Osteocyte (in vitro differentiated cells): ENCODE data around the gene RBM46. TPM values are rescaled to one million over a fixed set of nuclear protein-coding genes. Genes with fewer than 3 reads are reported as not detected.

ENCODE experiments used
- DNase-seq: peaks from one replicate; pipeline ENCODE4 v3.0.0; 2021; ENCODE audit warnings: mixed read lengths; ENCODE audit not compliant: unreplicated experiment; ENCODE audit errors: extremely low spot score
- H3K27ac Mint-ChIP-seq: one replicate; pipeline ENCODE4 v1.8.0; 2021; ENCODE audit warnings: mild to moderate bottlenecking, mixed read lengths; ENCODE audit not compliant: unreplicated experiment
- H3K27me3 Mint-ChIP-seq: one replicate; pipeline ENCODE4 v1.8.0; 2021; ENCODE audit warnings: mixed read lengths; ENCODE audit not compliant: unreplicated experiment
- H3K36me3 Mint-ChIP-seq: one replicate; pipeline ENCODE4 v1.8.0; 2021; ENCODE audit warnings: mixed read lengths; ENCODE audit not compliant: unreplicated experiment
- H3K4me1 Mint-ChIP-seq: one replicate; pipeline ENCODE4 v1.8.0; 2021; ENCODE audit warnings: mixed read lengths; ENCODE audit not compliant: unreplicated experiment
- H3K4me3 Mint-ChIP-seq: one replicate; pipeline ENCODE4 v1.8.0; 2021; ENCODE audit warnings: mild to moderate bottlenecking, moderate library complexity, mixed read lengths; ENCODE audit not compliant: unreplicated experiment
- H3K9me3 Mint-ChIP-seq: one replicate; pipeline ENCODE4 v1.8.0; 2021; ENCODE audit warnings: mixed read lengths; ENCODE audit not compliant: unreplicated experiment
- CTCF ChIP-seq: fragments of 200-600 bp; sonication (generic); IDR thresholded peaks from 2 replicates; pipeline ENCODE4 v1.5.0; 2021; ENCODE audit warnings: antibody characterized with exemption, mild to moderate bottlenecking, moderate library complexity
- total RNA-seq: library from RNA; stranded (reverse); gene quantifications from 2 replicates; pipeline ENCODE4 v1.2.1, GENCODE V29; 2021

RBM46 gene
- total RNA-seq, 1 donor from 2014 or later: not detected

DNA sequence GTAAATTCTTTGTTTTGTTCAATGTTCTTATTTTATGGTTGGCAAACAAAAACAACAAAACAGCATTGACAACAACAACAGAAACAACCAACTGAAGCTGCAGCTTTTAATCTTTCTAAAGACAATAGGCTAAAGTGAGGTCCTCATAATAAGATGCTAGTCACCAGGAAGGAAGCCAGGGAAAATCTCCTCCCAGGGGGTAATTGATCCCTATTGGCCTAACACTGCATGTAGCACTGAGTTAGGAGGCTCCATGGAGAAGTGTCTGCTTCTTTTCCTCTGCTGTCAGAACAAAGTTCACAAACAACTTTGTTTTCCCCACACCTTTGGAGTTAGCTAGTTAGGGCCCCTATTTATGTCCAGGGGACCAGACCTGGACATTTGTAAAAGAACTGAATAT lies 42.0 kb upstream of the RBM46 start:
- H3K4me1 Mint-ChIP-seq: peaks cover 21% of the 10 kb centered on the region
- H3K27me3 Mint-ChIP-seq: peaks cover 58% of the 10 kb centered on the region
- no peak overlapping the region for H3K4me3 Mint-ChIP-seq
- H3K27ac Mint-ChIP-seq: no peak overlapping the region
- DNase-seq: no peak
- H3K36me3 Mint-ChIP-seq: no peaks in the 10 kb centered on the region
- TF ChIP-seq CTCF: no peak
- H3K9me3 Mint-ChIP-seq: no peaks in the 10 kb centered on the region

DNA sequence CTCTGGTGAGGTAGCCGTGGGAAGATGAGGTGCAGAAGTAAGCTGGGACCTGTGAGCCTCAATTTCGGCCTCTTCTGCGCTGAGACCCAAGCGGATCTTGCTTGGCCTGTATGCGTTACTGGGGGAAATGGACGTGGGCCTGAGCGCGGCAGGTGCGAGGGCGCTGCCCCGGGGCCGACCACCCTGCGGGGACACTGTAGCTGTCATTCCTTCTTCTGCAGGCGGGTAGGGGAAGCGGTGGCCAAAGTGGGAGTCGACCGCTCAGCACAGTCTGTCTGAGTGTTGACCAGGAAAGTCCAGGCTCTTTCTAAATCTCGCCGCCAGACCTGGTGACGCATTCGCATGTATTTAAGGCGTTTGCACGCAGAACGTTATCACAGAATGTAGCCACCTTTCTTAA lies 40.6 kb upstream of the RBM46 start:
- H3K27ac Mint-ChIP-seq: no peak overlapping the region

DNA sequence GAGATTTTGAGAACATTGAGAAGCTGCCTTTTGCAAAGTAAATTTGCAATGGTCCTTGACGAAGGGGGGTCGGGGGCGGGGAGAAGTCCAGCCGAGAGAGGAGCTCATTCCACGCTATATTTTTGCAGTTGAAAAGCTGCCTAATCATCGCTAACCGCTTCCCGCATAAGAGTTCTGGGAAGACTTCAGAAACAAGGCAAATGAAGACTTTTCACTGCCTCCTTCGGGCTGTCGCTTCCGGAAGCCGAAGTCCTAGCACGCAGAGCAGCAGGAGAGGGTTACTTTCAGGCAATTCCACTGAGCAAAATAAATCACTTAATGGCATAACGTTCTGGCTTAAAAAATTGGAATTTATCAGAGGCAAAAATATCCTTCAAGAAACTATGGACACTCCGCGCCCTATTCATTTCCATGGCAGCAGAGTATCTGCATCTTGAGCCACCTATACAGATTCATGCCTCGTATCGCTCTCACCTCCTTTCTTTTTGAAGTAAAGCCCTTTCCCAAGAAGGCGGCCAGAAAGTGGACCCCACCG lies 39.9 kb upstream of the RBM46 start:
- no peak overlapping the region for H3K4me3 Mint-ChIP-seq
- peaks cover 28% of the 10 kb centered on the region for H3K4me1 Mint-ChIP-seq
- no peaks in the 10 kb centered on the region for H3K9me3 Mint-ChIP-seq
- TF ChIP-seq CTCF: no peak
- peaks cover 76% of the 10 kb centered on the region for H3K27me3 Mint-ChIP-seq
- H3K27ac Mint-ChIP-seq: no peak overlapping the region
- DNase-seq: no peak
- no peaks in the 10 kb centered on the region for H3K36me3 Mint-ChIP-seq

More for the DNA sequence above, 40.6 kb upstream of the RBM46 start:
- Mint-ChIP-seq H3K9me3 (no peaks in the 10 kb centered on the region), H3K27me3 (peaks cover 71% of the 10 kb centered on the region), H3K36me3 (no peaks in the 10 kb centered on the region), H3K4me3 (no peak overlapping the region), H3K4me1 (peaks cover 28% of the 10 kb centered on the region)
- no peak for TF ChIP-seq CTCF
- DNase-seq: no peak

DNA sequence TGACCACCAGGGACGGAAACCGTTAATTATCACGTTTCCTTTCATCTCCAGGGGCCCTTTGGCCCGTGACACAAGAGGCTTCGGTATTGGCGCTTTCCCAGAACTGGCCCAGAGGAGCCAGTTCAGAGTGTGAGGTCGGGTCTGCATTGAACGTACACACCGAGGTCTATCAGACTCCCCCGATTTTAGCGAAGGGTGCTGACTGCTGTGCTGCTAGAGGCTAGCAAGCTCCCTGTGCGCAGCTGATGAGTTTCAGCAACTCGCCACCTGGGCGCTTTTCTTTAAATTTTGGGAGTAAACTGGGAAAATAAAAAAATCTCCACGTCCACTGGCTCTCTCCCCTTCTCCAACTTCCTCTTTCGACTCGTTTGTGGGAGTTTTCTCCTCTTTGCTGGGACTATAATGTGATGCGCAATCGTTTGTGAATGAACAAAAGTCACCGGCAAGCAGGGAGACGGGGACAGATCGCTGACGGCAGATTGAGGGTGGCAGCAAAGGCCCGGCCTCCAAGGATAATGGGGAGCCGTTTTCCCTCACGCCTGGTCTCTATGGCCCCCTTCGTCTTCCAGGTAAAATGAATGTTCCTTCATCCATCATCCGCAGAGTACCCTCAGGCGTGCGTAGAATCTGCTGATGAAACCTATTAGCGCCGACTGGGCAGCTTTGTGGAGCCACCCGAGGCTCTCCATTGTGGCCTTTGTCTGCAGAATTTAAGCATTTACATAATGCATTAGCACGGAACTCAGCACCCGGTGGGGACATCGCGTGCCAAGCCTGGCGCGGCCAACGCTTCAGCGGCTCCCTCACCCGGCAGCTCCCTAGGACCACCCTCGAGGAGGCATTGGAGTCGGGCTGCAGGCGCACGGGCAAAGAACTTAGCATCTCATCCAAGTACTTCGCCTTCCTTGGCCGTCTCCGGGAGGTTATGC lies 38.9 kb upstream of the RBM46 start:
- H3K27me3 Mint-ChIP-seq: peaks cover 86% of the 10 kb centered on the region
- H3K4me3 Mint-ChIP-seq: peak overlapping the region; percentile 23
- H3K9me3 Mint-ChIP-seq: no peaks in the 10 kb centered on the region
- H3K36me3 Mint-ChIP-seq: no peaks in the 10 kb centered on the region
- H3K4me1 Mint-ChIP-seq: peaks cover 28% of the 10 kb centered on the region
- no peak for TF ChIP-seq CTCF
- H3K27ac Mint-ChIP-seq: no peak overlapping the region
- DNase-seq: no peak

DNA sequence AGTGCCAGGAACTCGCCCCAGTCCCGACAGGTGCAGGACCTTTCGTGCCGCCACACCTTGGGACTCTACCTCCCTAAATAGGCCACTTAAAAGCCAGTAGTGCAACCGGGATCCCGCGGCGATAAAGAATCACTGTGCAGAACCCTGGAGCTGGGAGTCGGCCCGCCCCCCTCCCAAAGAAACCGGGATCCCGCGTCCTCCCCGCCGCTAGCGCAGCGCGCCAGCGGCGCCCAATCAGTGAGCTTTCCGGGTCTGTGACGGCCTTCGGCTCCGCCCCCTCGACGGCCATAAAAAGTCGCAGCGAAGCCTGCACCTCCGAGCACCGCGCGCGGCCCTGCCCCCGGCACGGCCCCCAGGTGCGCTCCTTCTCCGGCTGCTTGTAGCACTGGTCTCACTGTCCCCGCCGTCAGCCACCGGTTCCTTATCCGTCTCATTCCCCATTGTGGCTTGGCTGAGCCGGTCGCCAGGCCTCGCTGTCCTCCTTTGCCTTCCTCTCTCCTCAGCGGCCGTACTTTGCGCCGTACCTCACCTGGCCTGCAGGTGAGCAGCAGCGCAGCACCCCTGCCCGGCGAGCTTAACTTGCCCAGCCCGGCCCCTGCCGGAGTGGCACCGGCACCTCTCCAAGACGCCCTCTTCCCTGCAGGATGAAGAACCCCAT lies 37.3 kb upstream of the RBM46 start, which contains the start of gene LRAT:
LRAT (plus strand) TSS at position 318 of the 658 bp plus-strand sequence; CDS start at position 645, 327 bp downstream.
- no peak within 1 kb of the TSS for H3K27ac Mint-ChIP-seq
- peaks cover 28% of the 10 kb centered on the region for H3K4me1 Mint-ChIP-seq
- no peak for TF ChIP-seq CTCF
- H3K27me3 Mint-ChIP-seq: peaks cover 90% of the 10 kb centered on the region
- DNase-seq: no peak
- no peaks in the 10 kb centered on the region for H3K9me3 Mint-ChIP-seq
- peak within 1 kb of the TSS; percentile 69 for H3K4me3 Mint-ChIP-seq
- H3K36me3 Mint-ChIP-seq: no peaks in the 10 kb centered on the region
